Left ventricle myocardium inferior (tissue), 1 donor: ENCODE results near the gene AP3D1. TPM values are rescaled to one million over a fixed set of nuclear protein-coding genes. Genes with fewer than 3 reads are reported as not detected.

Source experiments
- DNase-seq: peaks from one replicate; pipeline ENCODE4 v3.0.0-alpha.2; 2020
- H3K27ac ChIP-seq: fragments of 200-600 bp; replicated peaks from 2 replicates; pipeline ENCODE4 v1.8.0; 2021
- H3K27me3 ChIP-seq: fragments of 200-600 bp; 2 replicates; pipeline ENCODE4 v1.8.0; 2021; ENCODE audit warnings: low read depth
- H3K36me3 ChIP-seq: fragments of 200-600 bp; 2 replicates; pipeline ENCODE4 v1.8.0; 2021
- H3K4me1 ChIP-seq: fragments of 200-600 bp; 2 replicates; pipeline ENCODE4 v1.8.0; 2021
- H3K4me3 ChIP-seq: fragments of 200-600 bp; 2 replicates; pipeline ENCODE4 v1.8.0; 2021; ENCODE audit warnings: mild to moderate bottlenecking, moderate library complexity
- H3K9me3 ChIP-seq: fragments of 200-600 bp; replicated peaks from 2 replicates; pipeline ENCODE4 v1.8.0; 2021
- CTCF ChIP-seq: fragments of 200-600 bp; IDR thresholded peaks from 2 replicates; pipeline ENCODE4 v1.8.0; 2021; ENCODE audit warnings: antibody characterized with exemption, mild to moderate bottlenecking, borderline replicate concordance
- intact Hi-C: fragments of 100-400 bp; cut with micrococcal nuclease; formaldehyde crosslinking; loops from one replicate; pipeline ENCODE4 v1.11.0; 2022
- total RNA-seq: library from RNA; stranded (reverse); fragmentation: NEBNext Ultra II Directional; extraction: Animal tissue kit (Norgen Biotek cat#: 25700); gene quantifications from one replicate; pipeline ENCODE4 v1.2.1, GENCODE V29; 2021
- donor health status: DM: no; HTN: yes; CAD: no; lungs with severe emphysema.

Gene AP3D1
- total RNA-seq, 1 donor from 2014 or later, result 75.4 TPM

GRCh38 chr19:2051773-2052704 is 99.3 kb downstream of the AP3D1 start:
- Histone ChIP-seq H3K4me3 (peak overlapping the region; percentile 96), H3K27me3 (no peaks in the 10 kb centered on the region), H3K27ac (peak overlapping the region; percentile 100), H3K9me3 (no peaks in the 10 kb centered on the region), H3K4me1 (peaks cover 87% of the 10 kb centered on the region), H3K36me3 (peaks cover 16% of the 10 kb centered on the region)
- no peak for TF ChIP-seq CTCF
- peak; percentile 72 for DNase-seq
- intact Hi-C loops, result no loop called here

GRCh38 chr19:2050991-2051772 is 100.2 kb downstream of the AP3D1 start, which contains the start of gene MKNK2:
MKNK2 (minus strand) TSS chr19:2051244; CDS start chr19:2050851, 393 bp downstream.
- intact Hi-C loops, result no loop called here
- Histone ChIP-seq H3K4me1 (peaks cover 89% of the 10 kb centered on the region), H3K4me3 (peak within 1 kb of the TSS; percentile 96), H3K27me3 (no peaks in the 10 kb centered on the region), H3K27ac (peak within 1 kb of the TSS; percentile 100), H3K36me3 (peaks cover 25% of the 10 kb centered on the region), H3K9me3 (no peaks in the 10 kb centered on the region)
- peak; percentile 53 for TF ChIP-seq CTCF
- peak; percentile 92 for DNase-seq

Other genes with a start within 250 kb of the AP3D1 start
- 1.8 TPM for gene ADAT3, start 246.2 kb downstream of the AP3D1 start, total RNA-seq
- 16.2 TPM for gene SCAMP4, start 246.2 kb downstream of the AP3D1 start, total RNA-seq
- gene CSNK1G2, start 210.4 kb downstream of the AP3D1 start, total RNA-seq, result 24.5 TPM
- 53.4 TPM for gene BTBD2, start 135.9 kb downstream of the AP3D1 start, total RNA-seq
- gene MKNK2, start 100.3 kb downstream of the AP3D1 start, total RNA-seq, result 200 TPM
- gene MOB3A, start 55.2 kb downstream of the AP3D1 start, total RNA-seq, result 16.1 TPM
- 2.8 TPM for gene IZUMO4, start 54.7 kb downstream of the AP3D1 start, total RNA-seq
- gene DOT1L, start 12.4 kb upstream of the AP3D1 start, total RNA-seq, result 8.4 TPM
- gene PLEKHJ1, start 84.8 kb upstream of the AP3D1 start, total RNA-seq, result 47.8 TPM
- 28.7 TPM for gene SF3A2, start 85.3 kb upstream of the AP3D1 start, total RNA-seq
- 1.1 TPM for gene AMH, start 97.8 kb upstream of the AP3D1 start, total RNA-seq
- gene JSRP1, start 104.9 kb upstream of the AP3D1 start, total RNA-seq, result 0.36 TPM
- gene PEAK3, start 130.6 kb upstream of the AP3D1 start, total RNA-seq, result 0.77 TPM
- not detected for gene LINGO3, start 156.6 kb upstream of the AP3D1 start, total RNA-seq
- gene LSM7, start 177.0 kb upstream of the AP3D1 start, total RNA-seq, result 41.1 TPM
- 26.2 TPM for gene SPPL2B, start 177.1 kb upstream of the AP3D1 start, total RNA-seq
- gene TMPRSS9, start 208.7 kb upstream of the AP3D1 start, total RNA-seq, result not detected